ENCODE measurements around the gene ARHGAP26. TPM values are rescaled to one million over a fixed set of nuclear protein-coding genes. Genes with fewer than 3 reads are reported as not detected.

Gene ARHGAP26
- total and polyA plus RNA-seq, 5 donors from 2014 or later: 2.8 to 40.5 (median 5.4) TPM

DNA sequence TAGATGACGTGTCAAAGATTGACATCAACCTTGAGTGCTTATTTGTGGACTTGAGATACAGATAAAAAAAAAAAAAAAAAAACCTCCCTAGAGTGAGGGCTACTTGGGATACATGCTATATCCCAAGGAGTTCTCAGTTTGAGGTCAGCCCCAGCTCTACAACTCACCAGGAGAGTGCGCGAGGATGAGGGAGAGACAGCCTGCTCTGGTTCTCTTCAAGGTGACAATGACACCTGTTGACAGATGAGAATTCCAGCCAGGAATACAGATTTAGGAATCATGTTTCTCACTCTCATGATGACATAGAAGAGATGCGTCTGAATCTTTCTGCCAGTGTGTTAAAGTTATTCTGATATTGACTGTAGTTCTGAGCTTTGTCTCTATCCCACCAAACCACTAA, 24.9 kb upstream of the ARHGAP26 start:
- no peaks in the 10 kb centered on the region for H3K4me1 ChIP-seq (ENCODE audit: control insufficient read depth, insufficient read depth, low read length, poor library complexity, severe bottlenecking)
- no peak for ATAC-seq (ENCODE audit: low read depth in 2 of 2)
- H3K27ac Mint-ChIP-seq: no peak overlapping the region
- H3K9me3 Mint-ChIP-seq: no peaks in the 10 kb centered on the region
- H3K4me3 ChIP-seq (ENCODE audit: low read depth, low read length): no peak overlapping the region
- no peak overlapping the region for H3K4me3 Mint-ChIP-seq
- H3K9me3 ChIP-seq (ENCODE audit: control insufficient read depth in 2 of 2, low read length in 2 of 2): no peaks in the 10 kb centered on the region
- H3K27ac ChIP-seq (ENCODE audit: insufficient read depth, low read length, poor library complexity, severe bottlenecking): no peak overlapping the region
- H3K36me3 Mint-ChIP-seq: no peaks in the 10 kb centered on the region
- peaks cover 13% of the 10 kb centered on the region for H3K27me3 ChIP-seq (ENCODE audit: control insufficient read depth, insufficient read depth, low read length)
- no peaks in the 10 kb centered on the region for H3K4me1 Mint-ChIP-seq
- no peaks in the 10 kb centered on the region for H3K36me3 ChIP-seq (ENCODE audit: control insufficient read depth, insufficient read depth, low read length)
- no peak for DNase-seq
- H3K27me3 Mint-ChIP-seq: peaks cover 25% of the 10 kb centered on the region

DNA sequence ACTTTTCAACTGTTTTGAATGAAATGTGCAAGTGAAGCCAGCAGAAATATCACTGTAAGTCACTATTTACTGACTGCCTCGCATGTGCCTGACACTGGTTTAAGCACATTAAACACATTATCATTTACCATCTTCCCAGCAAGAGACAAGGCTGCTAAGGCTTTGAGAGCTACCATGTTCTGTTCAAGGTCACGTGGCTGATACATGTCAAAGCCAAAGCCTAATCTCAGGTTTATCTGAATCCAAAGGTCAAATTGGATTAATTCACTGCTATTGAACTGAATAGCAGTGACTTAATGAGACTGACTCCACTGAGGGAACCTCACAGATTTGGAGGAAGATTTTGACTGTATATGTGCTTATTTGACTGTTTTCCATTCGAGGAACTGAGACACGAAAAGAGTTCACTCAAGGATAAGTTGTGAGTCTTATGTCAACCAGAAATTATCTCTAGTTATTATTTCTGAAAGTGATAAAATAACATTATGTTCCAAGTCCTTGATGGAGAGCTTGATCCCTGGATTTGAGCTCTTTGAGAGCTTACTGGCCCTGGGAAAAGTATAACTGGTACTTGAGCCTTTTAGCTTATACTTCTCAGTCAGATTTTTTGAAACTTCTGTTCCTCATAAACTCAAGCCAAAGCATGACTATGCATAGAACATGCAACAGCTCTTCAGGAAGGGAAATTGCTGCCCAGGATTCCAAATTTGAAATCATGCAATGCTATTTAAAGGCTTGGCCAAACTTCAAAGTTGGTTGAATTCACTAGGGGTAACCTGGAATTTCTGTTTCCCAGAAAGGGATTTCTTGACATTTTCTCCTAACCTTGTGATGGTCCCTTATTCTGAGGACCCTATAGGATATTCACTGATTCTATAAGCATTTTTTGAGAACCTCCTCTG, 23.4 kb upstream of the ARHGAP26 start:
- DNase-seq: no peak
- no peaks in the 10 kb centered on the region for H3K4me1 ChIP-seq (ENCODE audit: control insufficient read depth, insufficient read depth, low read length, poor library complexity, severe bottlenecking)
- H3K27me3 ChIP-seq (ENCODE audit: control insufficient read depth, insufficient read depth, low read length): peaks cover 7% of the 10 kb centered on the region
- H3K4me3 ChIP-seq (ENCODE audit: low read depth, low read length): no peak overlapping the region
- H3K27ac ChIP-seq (ENCODE audit: insufficient read depth, low read length, poor library complexity, severe bottlenecking): no peak overlapping the region
- Mint-ChIP-seq H3K36me3 (no peaks in the 10 kb centered on the region), H3K27ac (no peak overlapping the region), H3K4me3 (no peak overlapping the region), H3K27me3 (peaks cover 20% of the 10 kb centered on the region), H3K4me1 (no peaks in the 10 kb centered on the region), H3K9me3 (no peaks in the 10 kb centered on the region)
- no peaks in the 10 kb centered on the region for H3K9me3 ChIP-seq (ENCODE audit: control insufficient read depth in 2 of 2, low read length in 2 of 2)
- no peaks in the 10 kb centered on the region for H3K36me3 ChIP-seq (ENCODE audit: control insufficient read depth, insufficient read depth, low read length)
- ATAC-seq (ENCODE audit: low read depth in 2 of 2): no peak

DNA sequence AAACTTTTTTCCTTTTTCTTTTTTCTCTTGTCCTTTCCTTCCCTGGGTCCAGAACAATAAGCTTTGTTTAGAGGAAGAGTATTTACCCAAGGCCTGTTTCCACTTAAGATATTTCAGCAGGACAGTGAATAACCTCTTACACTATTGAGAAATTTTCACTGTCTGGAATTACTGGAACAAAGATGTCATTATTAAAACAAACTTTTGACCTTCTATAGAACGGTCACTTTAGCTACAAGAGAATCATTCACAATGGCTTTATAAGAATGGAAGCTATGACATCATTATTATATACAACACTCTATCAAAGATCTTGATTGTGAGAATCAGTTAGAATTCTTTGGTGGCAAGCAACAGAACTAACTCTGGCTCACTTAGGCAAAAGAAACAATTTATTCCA, 22.0 kb upstream of the ARHGAP26 start:
- DNase-seq (no peak), ATAC-seq (ENCODE audit: low read depth in 2 of 2) (no peak)
- Mint-ChIP-seq H3K4me3 (no peak overlapping the region), H3K27ac (no peak overlapping the region), H3K36me3 (no peaks in the 10 kb centered on the region), H3K4me1 (no peaks in the 10 kb centered on the region), H3K27me3 (peaks cover 14% of the 10 kb centered on the region), H3K9me3 (no peaks in the 10 kb centered on the region)
- Histone ChIP-seq H3K4me3 (ENCODE audit: low read depth, low read length) (no peak overlapping the region), H3K4me1 (ENCODE audit: control insufficient read depth, insufficient read depth, low read length, poor library complexity, severe bottlenecking) (no peaks in the 10 kb centered on the region), H3K9me3 (ENCODE audit: control insufficient read depth in 2 of 2, low read length in 2 of 2) (no peaks in the 10 kb centered on the region), H3K27ac (ENCODE audit: insufficient read depth, low read length, poor library complexity, severe bottlenecking) (no peak overlapping the region), H3K27me3 (ENCODE audit: control insufficient read depth, insufficient read depth, low read length) (peaks cover 6% of the 10 kb centered on the region), H3K36me3 (ENCODE audit: control insufficient read depth, insufficient read depth, low read length) (no peaks in the 10 kb centered on the region)

DNA sequence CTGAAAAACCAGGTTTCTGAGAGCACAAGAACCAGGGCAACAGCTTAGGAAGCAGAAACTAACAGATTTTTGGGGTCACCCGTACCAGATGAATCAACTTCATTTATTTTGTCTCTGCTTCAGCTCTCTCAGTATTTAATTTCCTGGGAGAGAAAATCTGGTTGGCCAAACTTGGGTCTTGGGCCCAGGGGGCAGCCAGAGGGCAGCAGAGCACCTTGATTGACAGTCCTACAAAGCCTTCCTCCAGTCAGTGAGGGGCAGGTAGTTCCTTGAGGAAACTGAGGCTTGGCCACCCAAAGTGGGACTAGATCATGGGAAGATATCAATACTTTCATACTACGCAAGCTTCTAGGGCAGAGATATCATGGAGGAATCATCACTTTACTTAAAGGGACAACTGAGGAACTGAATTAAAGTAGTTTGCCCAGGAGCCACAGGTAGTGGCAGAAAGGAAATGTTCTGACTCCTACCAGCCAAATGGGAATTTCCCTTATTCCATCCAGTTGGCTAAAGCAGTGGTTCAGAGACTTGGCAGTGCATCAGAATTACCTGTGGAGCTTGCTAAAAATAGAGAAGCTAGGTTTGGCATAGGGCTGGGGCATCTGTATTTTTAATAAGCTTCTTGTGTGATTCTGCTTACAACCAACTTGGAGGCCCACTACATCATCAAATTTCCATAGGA, 21.5 kb upstream of the ARHGAP26 start:
- peak in 1 of 2 donors; percentile 60 for ATAC-seq (ENCODE audit: low read depth in 2 of 2)

DNA sequence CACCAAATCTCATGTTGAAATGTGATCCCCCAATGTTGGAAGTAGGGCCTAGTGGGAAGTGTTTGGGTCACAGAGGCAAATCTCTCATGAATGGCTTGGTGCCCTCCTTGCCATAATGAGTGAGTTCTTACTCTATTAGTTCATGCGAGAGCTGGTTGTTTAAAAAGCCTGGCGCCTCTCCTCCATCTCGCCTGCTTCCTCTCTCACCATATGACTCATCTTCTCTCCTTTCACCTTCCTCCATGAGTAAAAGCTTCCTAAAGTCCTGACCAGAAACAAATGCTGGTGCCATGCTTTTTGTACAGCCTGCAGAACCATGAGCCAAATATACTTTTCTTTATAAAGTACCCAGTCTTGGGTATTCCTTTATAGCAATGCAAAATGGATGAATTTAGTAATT, 20.9 kb upstream of the ARHGAP26 start:
- H3K27me3 ChIP-seq (ENCODE audit: control insufficient read depth, insufficient read depth, low read length): peaks cover 3% of the 10 kb centered on the region
- no peaks in the 10 kb centered on the region for H3K36me3 ChIP-seq (ENCODE audit: control insufficient read depth, insufficient read depth, low read length)
- no peak overlapping the region for H3K4me3 ChIP-seq (ENCODE audit: low read depth, low read length)
- peaks cover 12% of the 10 kb centered on the region for H3K27me3 Mint-ChIP-seq
- DNase-seq: peak in 1 of 3 donors; percentile 10
- no peak overlapping the region for H3K27ac ChIP-seq (ENCODE audit: insufficient read depth, low read length, poor library complexity, severe bottlenecking)
- H3K9me3 ChIP-seq (ENCODE audit: control insufficient read depth in 2 of 2, low read length in 2 of 2): no peaks in the 10 kb centered on the region
- no peak overlapping the region for H3K4me3 Mint-ChIP-seq
- no peaks in the 10 kb centered on the region for H3K4me1 Mint-ChIP-seq
- H3K36me3 Mint-ChIP-seq: no peaks in the 10 kb centered on the region
- peaks cover 0 to 1% (median 0%) of the 10 kb centered on the region in 7 donors for H3K9me3 Mint-ChIP-seq
- peak overlapping the region in 1 of 3 donors; percentile 3 for H3K27ac Mint-ChIP-seq
- ATAC-seq (ENCODE audit: low read depth in 2 of 2): no peak
- no peaks in the 10 kb centered on the region for H3K4me1 ChIP-seq (ENCODE audit: control insufficient read depth, insufficient read depth, low read length, poor library complexity, severe bottlenecking)

More for the DNA sequence above, 21.5 kb upstream of the ARHGAP26 start:
- Histone ChIP-seq H3K9me3 (ENCODE audit: control insufficient read depth in 2 of 2, low read length in 2 of 2) (no peaks in the 10 kb centered on the region), H3K27me3 (ENCODE audit: control insufficient read depth, insufficient read depth, low read length) (peaks cover 4% of the 10 kb centered on the region), H3K4me1 (ENCODE audit: control insufficient read depth, insufficient read depth, low read length, poor library complexity, severe bottlenecking) (no peaks in the 10 kb centered on the region), H3K4me3 (ENCODE audit: low read depth, low read length) (no peak overlapping the region), H3K36me3 (ENCODE audit: control insufficient read depth, insufficient read depth, low read length) (no peaks in the 10 kb centered on the region), H3K27ac (ENCODE audit: insufficient read depth, low read length, poor library complexity, severe bottlenecking) (no peak overlapping the region)
- H3K27ac Mint-ChIP-seq: no peak overlapping the region
- no peaks in the 10 kb centered on the region for H3K36me3 Mint-ChIP-seq
- H3K27me3 Mint-ChIP-seq: peaks cover 12% of the 10 kb centered on the region
- H3K9me3 Mint-ChIP-seq: peaks cover 0 to 1% (median 0%) of the 10 kb centered on the region in 7 donors
- no peaks in the 10 kb centered on the region for H3K4me1 Mint-ChIP-seq
- peak; percentile 30 to 56 (median 49) for DNase-seq
- H3K4me3 Mint-ChIP-seq: no peak overlapping the region

DNA sequence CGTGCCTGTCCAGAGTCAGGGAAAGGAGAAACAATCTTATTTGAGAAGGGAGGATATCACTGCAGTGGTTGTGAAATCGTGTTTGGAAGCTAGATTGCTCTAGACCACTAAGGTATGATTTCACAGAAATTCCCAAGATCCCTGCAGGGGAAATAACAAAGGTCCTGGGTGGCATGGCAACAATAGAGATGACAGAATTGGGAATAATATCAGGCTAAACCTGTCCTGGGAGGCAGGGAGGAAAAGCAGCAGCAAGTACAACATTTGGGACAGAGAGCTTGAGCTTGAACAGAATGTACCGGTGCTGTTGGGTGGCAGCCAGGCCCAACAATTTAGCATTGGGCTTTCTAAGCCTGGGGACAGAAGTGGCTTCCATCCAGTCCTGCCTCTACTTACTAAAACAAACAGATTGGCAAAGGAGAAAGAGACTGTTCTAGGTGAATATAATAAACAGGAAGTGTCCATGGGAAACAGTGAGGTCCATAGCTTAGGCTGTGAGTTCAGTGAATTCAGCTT, 17.0 kb upstream of the ARHGAP26 start:
- H3K9me3 ChIP-seq (ENCODE audit: control insufficient read depth in 2 of 2, low read length in 2 of 2): no peaks in the 10 kb centered on the region
- no peaks in the 10 kb centered on the region for H3K27me3 ChIP-seq (ENCODE audit: control insufficient read depth, insufficient read depth, low read length)
- H3K36me3 Mint-ChIP-seq: no peaks in the 10 kb centered on the region
- H3K27ac ChIP-seq (ENCODE audit: insufficient read depth, low read length, poor library complexity, severe bottlenecking): no peak overlapping the region
- peak overlapping the region in 1 of 3 donors; percentile 43 for H3K27ac Mint-ChIP-seq
- no peak overlapping the region for H3K4me3 ChIP-seq (ENCODE audit: low read depth, low read length)
- H3K4me1 ChIP-seq (ENCODE audit: control insufficient read depth, insufficient read depth, low read length, poor library complexity, severe bottlenecking): no peaks in the 10 kb centered on the region
- peaks cover 13% of the 10 kb centered on the region for H3K27me3 Mint-ChIP-seq
- ATAC-seq (ENCODE audit: low read depth in 2 of 2): no peak
- no peaks in the 10 kb centered on the region for H3K4me1 Mint-ChIP-seq
- H3K36me3 ChIP-seq (ENCODE audit: control insufficient read depth, insufficient read depth, low read length): no peaks in the 10 kb centered on the region
- no peak overlapping the region for H3K4me3 Mint-ChIP-seq
- H3K9me3 Mint-ChIP-seq: peaks cover 0 to 1% (median 0%) of the 10 kb centered on the region in 7 donors
- DNase-seq: no peak

DNA sequence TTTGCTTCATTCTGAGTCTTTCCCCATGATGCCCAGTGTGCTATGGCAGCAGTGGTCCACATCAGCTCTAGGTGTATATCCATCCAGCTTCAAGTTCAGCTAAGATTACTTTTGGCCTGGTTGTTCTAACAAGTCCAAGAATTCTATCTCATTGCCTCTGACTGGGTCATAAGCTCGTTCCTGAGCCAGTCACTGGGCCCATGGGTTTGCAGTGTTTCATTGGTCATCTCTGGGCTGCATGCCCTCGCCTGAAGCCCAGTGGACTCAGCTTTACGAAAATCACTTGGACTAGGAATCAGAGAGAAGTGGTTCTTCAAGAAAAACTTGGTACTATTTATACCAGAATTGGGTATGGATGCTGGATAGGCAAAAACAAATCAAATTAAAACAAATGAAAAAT, 16.1 kb upstream of the ARHGAP26 start:
- Histone ChIP-seq H3K27ac (ENCODE audit: insufficient read depth, low read length, poor library complexity, severe bottlenecking) (no peak overlapping the region), H3K36me3 (ENCODE audit: control insufficient read depth, insufficient read depth, low read length) (no peaks in the 10 kb centered on the region), H3K4me1 (ENCODE audit: control insufficient read depth, insufficient read depth, low read length, poor library complexity, severe bottlenecking) (no peaks in the 10 kb centered on the region), H3K9me3 (ENCODE audit: control insufficient read depth in 2 of 2, low read length in 2 of 2) (no peaks in the 10 kb centered on the region), H3K4me3 (ENCODE audit: low read depth, low read length) (no peak overlapping the region), H3K27me3 (ENCODE audit: control insufficient read depth, insufficient read depth, low read length) (no peaks in the 10 kb centered on the region)
- Mint-ChIP-seq H3K4me1 (no peaks in the 10 kb centered on the region), H3K27ac (no peak overlapping the region), H3K9me3 (peaks cover 0 to 1% (median 0%) of the 10 kb centered on the region in 7 donors), H3K27me3 (peaks cover 12% of the 10 kb centered on the region), H3K4me3 (no peak overlapping the region), H3K36me3 (no peaks in the 10 kb centered on the region)
- DNase-seq: no peak
- ATAC-seq (ENCODE audit: low read depth in 2 of 2): no peak
